HEK293T (cell line): Measurements from ENCODE around the gene AGPS.

ENCODE experiments used
- BHLHE40 ChIP-seq: fragments of 450-650 bp; IDR thresholded peaks from 2 replicates; pipeline ENCODE4 v1.6.1; 2016; ENCODE audit warnings: mild to moderate bottlenecking, moderate library complexity, borderline replicate concordance
- CTBP1 ChIP-seq: fragments of 450-650 bp; IDR thresholded peaks from 2 replicates; pipeline ENCODE4 v1.6.1; 2016; ENCODE audit warnings: borderline replicate concordance
- FOXA1 ChIP-seq: fragments of 450-650 bp; IDR thresholded peaks from 2 replicates; pipeline ENCODE4 v1.6.1; 2016; ENCODE audit warnings: mild to moderate bottlenecking
- FOXM1 ChIP-seq: fragments of 450-650 bp; IDR thresholded peaks from 2 replicates; pipeline ENCODE4 v1.6.1; 2017; ENCODE audit warnings: mild to moderate bottlenecking, borderline replicate concordance
- NFRKB ChIP-seq: fragments of 450-650 bp; IDR thresholded peaks from 2 replicates; pipeline ENCODE4 v1.6.1; 2016; ENCODE audit warnings: mild to moderate bottlenecking, moderate library complexity
- PKNOX1 ChIP-seq: fragments of 450-650 bp; IDR thresholded peaks from 2 replicates; pipeline ENCODE4 v1.6.1; 2016
- SP1 ChIP-seq: fragments of 450-650 bp; IDR thresholded peaks from 2 replicates; pipeline ENCODE4 v1.6.1; 2017
- TARDBP ChIP-seq: fragments of 450-650 bp; IDR thresholded peaks from 2 replicates; pipeline ENCODE4 v1.6.1; 2016
- ZNF384 ChIP-seq: fragments of 450-650 bp; IDR thresholded peaks from 2 replicates; pipeline ENCODE4 v1.6.1; 2016

- TF ChIP-seq BHLHE40 (no peak), PKNOX1 (no peak), CTBP1 (no peak), NFRKB (no peak), FOXM1 (no peak), FOXA1 (no peak), SP1 (no peak), TARDBP (no peak), ZNF384 (no peak)
Observed at GRCh38 chr2:177445200-177445599, 52.6 kb downstream of the AGPS start.
